ENCODE data around the gene LPP. TPM values are rescaled to one million over a fixed set of nuclear protein-coding genes. Genes with fewer than 3 reads are reported as not detected.

Gene LPP
- total RNA-seq, 5 donors from 2014 or later (not counting 1 experiment from before 2014, with no cell fraction given): 23.8 to 82.6 (median 39.3) TPM

DNA sequence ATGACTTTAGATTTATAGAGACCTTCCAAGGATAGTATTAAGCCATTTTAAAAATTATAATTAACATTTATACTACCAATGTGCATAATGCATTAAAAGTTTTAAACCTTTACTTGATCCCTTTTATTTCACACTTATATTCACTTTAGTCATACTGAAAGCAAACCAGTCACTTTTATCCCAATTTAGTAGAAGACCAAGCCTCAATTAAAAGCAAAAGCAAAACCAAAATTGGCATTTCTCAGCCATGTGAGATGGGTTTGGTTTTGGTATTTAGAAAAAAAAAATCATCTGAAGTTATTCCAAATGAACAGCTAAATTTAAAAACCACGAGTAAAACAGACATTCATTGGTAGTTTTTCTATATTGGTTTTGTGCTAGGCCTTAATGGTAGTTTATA lies 249.4 kb downstream of the LPP start:
- Histone ChIP-seq H3K9me3 (no peaks in the 10 kb centered on the region), H3K36me3 (ENCODE audit: control insufficient read depth in 2 of 2, extremely low read depth in 1 of 2, insufficient read depth in 1 of 2, low read length in 1 of 2) (peaks cover 0 to 15% of the 10 kb centered on the region in 2 donors), H3K27me3 (replicated peaks in 1 of 2; ENCODE audit: control insufficient read depth in 2 of 2, extremely low read depth in 1 of 2, insufficient read depth in 2 of 2, low read length in 1 of 2) (no peaks in the 10 kb centered on the region), H3K4me3 (ENCODE audit: control insufficient read depth in 1 of 2, extremely low read depth in 1 of 2, low read length in 1 of 2) (no peak overlapping the region), H3K27ac (ENCODE audit: low read length) (no peak overlapping the region), H3K4me1 (ENCODE audit: control insufficient read depth in 1 of 2, extremely low read depth in 1 of 2, insufficient read depth in 2 of 2, low read length in 2 of 2) (peaks cover 5 to 9% of the 10 kb centered on the region in 2 experiments)
- peaks cover 0 to 7% (median 0%) of the 10 kb centered on the region in 3 donors for H3K9me3 Mint-ChIP-seq
- ChIA-PET POLR2A (no interaction called here), CTCF (no interaction called here)
- H3K27me3 Mint-ChIP-seq: no peaks in the 10 kb centered on the region
- no peak overlapping the region for H3K27ac Mint-ChIP-seq
- peaks cover 29 to 53% (median 30%) of the 10 kb centered on the region in 3 donors for H3K4me1 Mint-ChIP-seq
- H3K4me3 Mint-ChIP-seq: no peak overlapping the region
- ATAC-seq (replicated peaks in 1 of 4) (no peak), DNase-seq (no peak)
- H3K36me3 Mint-ChIP-seq: peaks cover 29% of the 10 kb centered on the region
- WGBS (ENCODE audit: insufficient coverage): no CpG with 5 or more reads among the region's 1 CpG

DNA sequence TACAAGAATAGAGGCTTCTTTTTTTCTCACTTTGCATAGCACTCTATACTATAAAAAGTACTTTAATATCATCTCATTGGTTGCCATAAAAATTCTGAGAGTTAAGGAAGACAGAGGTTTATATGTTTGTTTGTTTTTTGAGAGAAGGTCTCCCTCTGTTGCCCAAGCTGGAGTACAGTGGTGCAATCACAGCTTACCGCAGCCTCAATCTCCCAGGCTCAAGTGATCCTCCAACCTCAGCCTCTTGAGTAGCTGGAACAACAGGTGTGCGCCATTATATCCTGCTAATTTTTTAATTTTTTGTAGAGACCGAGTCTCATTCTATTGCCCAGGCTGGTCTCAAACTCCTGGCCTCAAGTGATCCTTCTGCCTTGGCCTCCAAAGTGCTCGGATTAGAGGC lies 250.2 kb downstream of the LPP start:
- H3K4me3 ChIP-seq (ENCODE audit: control insufficient read depth in 1 of 2, extremely low read depth in 1 of 2, low read length in 1 of 2): no peak overlapping the region
- CTCF ChIA-PET: interaction anchor here in 1 of 2 donors (1.1 kb wide), 1 partner anchor 666 kb away, joined by 4 read pairs; no protein-coding TSS in a partner anchor
- peaks cover 0 to 18% of the 10 kb centered on the region in 2 donors for H3K36me3 ChIP-seq (ENCODE audit: control insufficient read depth in 2 of 2, extremely low read depth in 1 of 2, insufficient read depth in 1 of 2, low read length in 1 of 2)
- no peaks in the 10 kb centered on the region for H3K27me3 ChIP-seq (replicated peaks in 1 of 2; ENCODE audit: control insufficient read depth in 2 of 2, extremely low read depth in 1 of 2, insufficient read depth in 2 of 2, low read length in 1 of 2)
- DNase-seq (no peak), ATAC-seq (replicated peaks in 1 of 4) (no peak)
- peaks cover 5 to 9% of the 10 kb centered on the region in 2 experiments for H3K4me1 ChIP-seq (ENCODE audit: control insufficient read depth in 1 of 2, extremely low read depth in 1 of 2, insufficient read depth in 2 of 2, low read length in 2 of 2)
- no peak overlapping the region for H3K27ac ChIP-seq (ENCODE audit: low read length)
- Mint-ChIP-seq H3K36me3 (peaks cover 29% of the 10 kb centered on the region), H3K9me3 (peaks cover 0 to 7% (median 0%) of the 10 kb centered on the region in 3 donors), H3K27me3 (no peaks in the 10 kb centered on the region), H3K27ac (no peak overlapping the region), H3K4me3 (no peak overlapping the region), H3K4me1 (peaks cover 23 to 46% (median 29%) of the 10 kb centered on the region in 3 donors)
- POLR2A ChIA-PET: no interaction called here
- WGBS (ENCODE audit: insufficient coverage): 96% methylated on average over 3 of the region's 4 CpGs
- H3K9me3 ChIP-seq: no peaks in the 10 kb centered on the region

DNA sequence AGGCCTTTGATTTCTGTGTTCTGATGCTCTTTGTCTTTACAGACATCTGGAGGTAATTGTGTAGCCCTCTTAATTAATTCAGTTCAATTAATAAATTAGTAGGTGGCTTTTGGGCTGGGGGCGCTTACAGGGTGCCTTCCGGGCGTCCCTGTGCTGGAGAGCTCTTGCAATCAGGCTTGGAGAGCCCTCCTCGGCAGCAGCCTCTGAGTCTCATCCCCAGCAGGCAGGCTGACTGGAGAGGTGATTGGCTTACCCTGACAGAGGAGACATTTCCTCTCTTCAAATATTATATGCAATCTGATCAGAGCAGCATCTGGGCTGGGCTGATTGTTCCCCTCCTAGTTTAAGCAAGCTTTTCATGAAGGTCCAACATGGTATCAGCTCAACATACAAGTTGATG lies 250.7 kb downstream of the LPP start:
- H3K4me3 Mint-ChIP-seq: no peak overlapping the region
- Histone ChIP-seq H3K9me3 (no peaks in the 10 kb centered on the region), H3K4me1 (ENCODE audit: control insufficient read depth in 1 of 2, extremely low read depth in 1 of 2, insufficient read depth in 2 of 2, low read length in 2 of 2) (peaks cover 5 to 8% of the 10 kb centered on the region in 2 experiments), H3K27me3 (replicated peaks in 1 of 2; ENCODE audit: control insufficient read depth in 2 of 2, extremely low read depth in 1 of 2, insufficient read depth in 2 of 2, low read length in 1 of 2) (no peaks in the 10 kb centered on the region), H3K36me3 (ENCODE audit: control insufficient read depth in 2 of 2, extremely low read depth in 1 of 2, insufficient read depth in 1 of 2, low read length in 1 of 2) (peaks cover 0 to 18% of the 10 kb centered on the region in 2 donors), H3K4me3 (ENCODE audit: control insufficient read depth in 1 of 2, extremely low read depth in 1 of 2, low read length in 1 of 2) (no peak overlapping the region), H3K27ac (ENCODE audit: low read length) (no peak overlapping the region)
- no peak for DNase-seq
- no peak overlapping the region for H3K27ac Mint-ChIP-seq
- peaks cover 0 to 7% (median 0%) of the 10 kb centered on the region in 3 donors for H3K9me3 Mint-ChIP-seq
- no CpG with 5 or more reads among the region's 4 CpGs for WGBS (ENCODE audit: insufficient coverage)
- H3K36me3 Mint-ChIP-seq: peaks cover 32% of the 10 kb centered on the region
- H3K27me3 Mint-ChIP-seq: no peaks in the 10 kb centered on the region
- no peak for ATAC-seq (replicated peaks in 1 of 4)
- peaks cover 21 to 42% (median 27%) of the 10 kb centered on the region in 3 donors for H3K4me1 Mint-ChIP-seq
- POLR2A ChIA-PET: no interaction called here
- CTCF ChIA-PET: interaction anchor here in 1 of 2 donors (1.1 kb wide), 1 partner anchor 666 kb away, joined by 4 read pairs; no protein-coding TSS in a partner anchor

DNA sequence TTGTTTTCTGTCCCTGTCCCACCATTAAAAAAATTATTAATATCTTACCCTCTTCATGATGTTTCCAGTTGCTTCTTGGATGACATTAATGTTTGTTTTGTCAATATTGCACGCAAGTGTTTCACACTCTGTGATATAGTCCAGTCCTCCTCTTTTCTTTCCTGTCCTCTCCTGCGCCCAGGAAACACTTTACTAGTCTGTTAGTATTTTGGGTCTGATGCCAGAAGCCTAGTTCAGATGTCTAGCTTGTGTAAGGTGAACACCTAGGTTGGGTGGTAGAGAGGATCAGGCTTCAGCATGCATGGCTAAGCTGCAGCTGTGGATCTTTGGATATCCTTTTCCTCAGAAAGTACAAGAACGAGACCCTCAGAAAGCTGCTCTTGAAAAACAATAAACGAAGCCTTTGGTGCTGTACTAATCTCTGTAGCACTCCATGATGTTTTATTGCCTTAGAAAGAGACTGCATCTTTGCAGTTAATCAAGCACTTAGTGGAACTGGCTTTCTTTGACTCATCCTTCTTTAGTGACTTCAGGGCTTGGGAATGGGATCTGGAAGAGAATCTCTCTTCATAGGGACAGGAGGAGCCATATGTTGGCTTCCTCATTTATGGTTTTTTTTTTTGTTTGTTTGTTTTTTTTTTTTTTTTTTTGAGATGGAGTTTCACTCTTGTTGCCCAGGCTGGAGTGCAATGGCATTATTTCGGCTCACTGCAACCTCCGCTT lies 253.4 kb downstream of the LPP start:
- Histone ChIP-seq H3K9me3 (no peaks in the 10 kb centered on the region), H3K27me3 (replicated peaks in 1 of 2; ENCODE audit: control insufficient read depth in 2 of 2, extremely low read depth in 1 of 2, insufficient read depth in 2 of 2, low read length in 1 of 2) (no peaks in the 10 kb centered on the region), H3K4me3 (ENCODE audit: control insufficient read depth in 1 of 2, extremely low read depth in 1 of 2, low read length in 1 of 2) (no peak overlapping the region), H3K27ac (ENCODE audit: low read length) (no peak overlapping the region), H3K4me1 (ENCODE audit: control insufficient read depth in 1 of 2, extremely low read depth in 1 of 2, insufficient read depth in 2 of 2, low read length in 2 of 2) (peaks cover 0 to 3% of the 10 kb centered on the region in 2 experiments), H3K36me3 (ENCODE audit: control insufficient read depth in 2 of 2, extremely low read depth in 1 of 2, insufficient read depth in 1 of 2, low read length in 1 of 2) (peaks cover 0 to 20% of the 10 kb centered on the region in 2 donors)
- ATAC-seq (replicated peaks in 1 of 4): no peak
- Mint-ChIP-seq H3K36me3 (peaks cover 55% of the 10 kb centered on the region), H3K27ac (no peak overlapping the region), H3K4me3 (no peak overlapping the region), H3K9me3 (peaks cover 0 to under 1% (median 0%) of the 10 kb centered on the region in 3 donors), H3K4me1 (peaks cover 9 to 25% (median 13%) of the 10 kb centered on the region in 3 donors), H3K27me3 (no peaks in the 10 kb centered on the region)
- ChIA-PET POLR2A (interaction anchor here in 1 of 2 donors (0.6 kb wide), 1 partner anchor 72 kb away, joined by 6 read pairs; no protein-coding TSS in a partner anchor), CTCF (no interaction called here)
- 50% methylated on average over 2 of the region's 6 CpGs for WGBS (ENCODE audit: insufficient coverage)
- no peak for DNase-seq

DNA sequence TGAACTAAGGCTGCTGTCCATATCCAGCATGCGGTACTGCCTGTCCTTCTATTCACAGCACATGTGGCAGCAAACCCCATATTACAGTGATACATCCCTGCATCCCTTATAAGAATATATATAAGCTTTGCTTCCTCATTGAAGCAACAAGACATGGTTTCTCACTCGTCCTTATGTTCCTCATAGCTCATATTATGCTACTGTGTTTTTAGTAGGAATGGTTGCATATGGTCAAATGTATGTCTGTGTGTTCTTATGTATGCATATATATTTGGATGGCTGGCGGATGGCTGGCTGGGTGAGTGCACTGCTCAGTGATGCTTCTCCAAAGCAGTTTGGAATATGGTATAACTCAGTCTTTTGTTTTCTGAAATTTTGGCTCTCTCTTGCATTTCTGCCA lies 254.9 kb downstream of the LPP start:
- peaks cover 64% of the 10 kb centered on the region for H3K36me3 Mint-ChIP-seq
- H3K9me3 Mint-ChIP-seq: no peaks in the 10 kb centered on the region
- Histone ChIP-seq H3K9me3 (no peaks in the 10 kb centered on the region), H3K4me3 (ENCODE audit: control insufficient read depth in 1 of 2, extremely low read depth in 1 of 2, low read length in 1 of 2) (no peak overlapping the region), H3K36me3 (ENCODE audit: control insufficient read depth in 2 of 2, extremely low read depth in 1 of 2, insufficient read depth in 1 of 2, low read length in 1 of 2) (peaks cover 0 to 20% of the 10 kb centered on the region in 2 donors), H3K4me1 (ENCODE audit: control insufficient read depth in 1 of 2, extremely low read depth in 1 of 2, insufficient read depth in 2 of 2, low read length in 2 of 2) (no peaks in the 10 kb centered on the region), H3K27me3 (replicated peaks in 1 of 2; ENCODE audit: control insufficient read depth in 2 of 2, extremely low read depth in 1 of 2, insufficient read depth in 2 of 2, low read length in 1 of 2) (no peaks in the 10 kb centered on the region), H3K27ac (ENCODE audit: low read length) (no peak overlapping the region)
- ChIA-PET CTCF (interaction anchor here (0.6 to 1.1 kb wide), 3 partner anchors 9 to 1291 kb away, joined by 3 to 6 read pairs (median 3); no protein-coding TSS in a partner anchor), POLR2A (interaction anchor here (0.6 kb wide), 2 partner anchors 10 to 653 kb away, joined by 3 to 4 read pairs; no protein-coding TSS in a partner anchor)
- WGBS (ENCODE audit: insufficient coverage): no CpG with 5 or more reads among the region's 3 CpGs
- H3K4me1 Mint-ChIP-seq: peaks cover 0 to 11% (median 0%) of the 10 kb centered on the region in 3 donors
- no peak for DNase-seq
- no peak for ATAC-seq (replicated peaks in 1 of 4)
- no peak overlapping the region for H3K27ac Mint-ChIP-seq
- no peak overlapping the region for H3K4me3 Mint-ChIP-seq
- no peaks in the 10 kb centered on the region for H3K27me3 Mint-ChIP-seq

DNA sequence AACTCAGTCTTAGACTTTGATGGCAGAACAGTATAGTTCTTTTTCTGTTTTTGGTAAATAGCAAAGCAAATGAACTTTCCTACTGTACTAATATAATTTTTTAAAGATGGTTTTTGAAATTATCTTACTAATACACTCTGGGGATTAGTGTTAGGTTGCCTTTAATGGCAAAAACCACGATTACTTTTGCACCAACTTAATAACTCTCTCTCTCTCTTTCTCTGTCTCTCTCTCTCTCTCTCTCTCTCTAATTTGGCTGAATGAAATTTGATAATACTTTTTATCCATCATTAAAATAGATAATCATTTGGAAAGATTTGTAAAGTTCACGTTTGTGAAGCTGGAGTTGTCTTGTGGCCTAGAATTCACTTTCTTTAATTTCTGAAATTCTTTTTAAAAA lies 257.8 kb downstream of the LPP start:
- no peak overlapping the region for H3K27ac Mint-ChIP-seq
- no peaks in the 10 kb centered on the region for H3K27me3 Mint-ChIP-seq
- Histone ChIP-seq H3K4me1 (ENCODE audit: control insufficient read depth in 1 of 2, extremely low read depth in 1 of 2, insufficient read depth in 2 of 2, low read length in 2 of 2) (no peaks in the 10 kb centered on the region), H3K4me3 (ENCODE audit: control insufficient read depth in 1 of 2, extremely low read depth in 1 of 2, low read length in 1 of 2) (no peak overlapping the region), H3K27me3 (replicated peaks in 1 of 2; ENCODE audit: control insufficient read depth in 2 of 2, extremely low read depth in 1 of 2, insufficient read depth in 2 of 2, low read length in 1 of 2) (no peaks in the 10 kb centered on the region), H3K27ac (ENCODE audit: low read length) (no peak overlapping the region), H3K9me3 (no peaks in the 10 kb centered on the region), H3K36me3 (ENCODE audit: control insufficient read depth in 2 of 2, extremely low read depth in 1 of 2, insufficient read depth in 1 of 2, low read length in 1 of 2) (peaks cover 0 to 13% of the 10 kb centered on the region in 2 donors)
- H3K4me1 Mint-ChIP-seq: peaks cover 0 to 7% (median 2%) of the 10 kb centered on the region in 3 donors
- ATAC-seq (replicated peaks in 1 of 4) (no peak), DNase-seq (no peak)
- ChIA-PET CTCF (no interaction called here), POLR2A (no interaction called here)
- peaks cover 60% of the 10 kb centered on the region for H3K36me3 Mint-ChIP-seq
- H3K9me3 Mint-ChIP-seq: no peaks in the 10 kb centered on the region
- WGBS (ENCODE audit: insufficient coverage): no CpG with 5 or more reads among the region's 2 CpGs
- H3K4me3 Mint-ChIP-seq: no peak overlapping the region

Measured in T-cell (primary cell).